ENCODE data around the gene SPOCD1. TPM values are rescaled to one million over a fixed set of nuclear protein-coding genes. Genes with fewer than 3 reads are reported as not detected.
A peak's percentile ranks its signal among the peaks of the same experiment; 100 is the strongest.

SPOCD1 gene
- total RNA-seq, 2 experiments from 2014 or later = 0.60 to 1.0 TPM

GRCh38 chr1:31779687-31780086, 36.1 kb downstream of the SPOCD1 start:
- no peak for DNase-seq (ENCODE audit: low spot score)
- no peaks in the 10 kb centered on the region for H4K20me1 ChIP-seq (ENCODE audit: insufficient read depth, low read length)
- no peaks in the 10 kb centered on the region for H3K9me3 ChIP-seq (ENCODE audit: low read length)
- CTCF ChIA-PET (ENCODE audit: unreplicated experiment) = no interaction called here
- TF ChIP-seq EZH2phosphoT487 (IDR thresholded peaks at IDR 0.05; ENCODE audit: borderline replicate concordance, low read depth, low read length) (no peak), CTCF (conservative IDR thresholded peaks at IDR 0.05; ENCODE audit: low read length) (no peak)
- H3K4me3 ChIP-seq (ENCODE audit: low read depth, low read length, poor library complexity, severe bottlenecking) = no peak overlapping the region
- POLR2A ChIA-PET = interaction anchor here (0.9 kb wide), 1 partner anchor 10 kb away, joined by 3 read pairs; no protein-coding TSS in a partner anchor
- BruUV-seq (replicated peaks) = no TSS peak
- peak overlapping the region; percentile 40 for H2AFZ ChIP-seq (ENCODE audit: low read length)
- H3K79me2 ChIP-seq (ENCODE audit: insufficient read depth, low read depth, low read length) = no peaks in the 10 kb centered on the region
- H3K4me2 ChIP-seq (ENCODE audit: low read length) = peak overlapping the region; percentile 28; the same call in 1 of the 2 replicates
- intact Hi-C loops (cut with micrococcal nuclease; ENCODE audit: unreplicated experiment) = no loop called here
- H3K36me3 ChIP-seq (ENCODE audit: insufficient read depth, low read length) = no peaks in the 10 kb centered on the region
- H3K4me1 ChIP-seq (ENCODE audit: insufficient read depth, low read length, poor library complexity, severe bottlenecking) = peaks cover 48% of the 10 kb centered on the region
- no peaks in the 10 kb centered on the region for H3K9me2 ChIP-seq (ENCODE audit: insufficient read depth, low read length)
- no peak overlapping the region for H3K27ac ChIP-seq (ENCODE audit: low read depth, low read length, poor library complexity, severe bottlenecking)

GRCh38 chr1:31778763-31779488, 36.9 kb downstream of the SPOCD1 start:
- Histone ChIP-seq H3K4me3 (ENCODE audit: low read depth, low read length, poor library complexity, severe bottlenecking) (no peak overlapping the region), H3K36me3 (ENCODE audit: insufficient read depth, low read length) (no peaks in the 10 kb centered on the region), H3K9me2 (ENCODE audit: insufficient read depth, low read length) (no peaks in the 10 kb centered on the region), H3K79me2 (ENCODE audit: insufficient read depth, low read depth, low read length) (no peaks in the 10 kb centered on the region), H4K20me1 (ENCODE audit: insufficient read depth, low read length) (no peaks in the 10 kb centered on the region), H2AFZ (ENCODE audit: low read length) (no peak overlapping the region), H3K4me2 (ENCODE audit: low read length) (no peak overlapping the region), H3K4me1 (ENCODE audit: insufficient read depth, low read length, poor library complexity, severe bottlenecking) (peaks cover 41% of the 10 kb centered on the region), H3K9me3 (ENCODE audit: low read length) (no peaks in the 10 kb centered on the region), H3K27ac (ENCODE audit: low read depth, low read length, poor library complexity, severe bottlenecking) (no peak overlapping the region)
- intact Hi-C loops (cut with micrococcal nuclease; ENCODE audit: unreplicated experiment) = no loop called here
- POLR2A ChIA-PET = no interaction called here
- no TSS peak for BruUV-seq (replicated peaks)
- DNase-seq (ENCODE audit: low spot score) = no peak
- CTCF ChIA-PET (ENCODE audit: unreplicated experiment) = no interaction called here
- TF ChIP-seq EZH2phosphoT487 (IDR thresholded peaks at IDR 0.05; ENCODE audit: borderline replicate concordance, low read depth, low read length) = no peak
- peak; percentile 30; the same call in 1 of the 2 replicates for TF ChIP-seq CTCF (conservative IDR thresholded peaks at IDR 0.05; ENCODE audit: low read length)

GRCh38 chr1:31776516-31776915, 39.3 kb downstream of the SPOCD1 start:
- ChIA-PET CTCF (ENCODE audit: unreplicated experiment) (no interaction called here), POLR2A (interaction anchor here (1.0 kb wide), 1 partner anchor 8 kb away, joined by 3 read pairs; no protein-coding TSS in a partner anchor)
- Histone ChIP-seq H3K9me3 (ENCODE audit: low read length) (no peaks in the 10 kb centered on the region), H3K79me2 (ENCODE audit: insufficient read depth, low read depth, low read length) (no peaks in the 10 kb centered on the region), H3K36me3 (ENCODE audit: insufficient read depth, low read length) (no peaks in the 10 kb centered on the region), H3K27ac (ENCODE audit: low read depth, low read length, poor library complexity, severe bottlenecking) (no peak overlapping the region), H3K4me3 (ENCODE audit: low read depth, low read length, poor library complexity, severe bottlenecking) (no peak overlapping the region), H3K4me2 (ENCODE audit: low read length) (no peak overlapping the region), H3K9me2 (ENCODE audit: insufficient read depth, low read length) (no peaks in the 10 kb centered on the region), H2AFZ (ENCODE audit: low read length) (no peak overlapping the region), H4K20me1 (ENCODE audit: insufficient read depth, low read length) (no peaks in the 10 kb centered on the region), H3K4me1 (ENCODE audit: insufficient read depth, low read length, poor library complexity, severe bottlenecking) (peaks cover 31% of the 10 kb centered on the region)
- intact Hi-C loops (cut with micrococcal nuclease; ENCODE audit: unreplicated experiment) = no loop called here
- no TSS peak for BruUV-seq (replicated peaks)
- DNase-seq (ENCODE audit: low spot score) = no peak
- TF ChIP-seq EZH2phosphoT487 (IDR thresholded peaks at IDR 0.05; ENCODE audit: borderline replicate concordance, low read depth, low read length) (no peak), CTCF (conservative IDR thresholded peaks at IDR 0.05; ENCODE audit: low read length) (no peak)
